GM12801 (cell line): Measurements from ENCODE around the gene ITGB7.

ENCODE experiments used
- CTCF ChIP-seq: IDR thresholded peaks from one replicate; pipeline ENCODE4 v1.5.1; 2011; ENCODE audit warnings: control low read depth; ENCODE audit not compliant: insufficient read length; ENCODE audit errors: extremely low read depth

ITGB7 gene

GRCh38 chr12:53169644-53170043 lies 37.4 kb downstream of the ITGB7 start:
- TF ChIP-seq CTCF, result no peak

- TF ChIP-seq CTCF, result no peak
Observed at GRCh38 chr12:53166837-53167236, 40.2 kb downstream of the ITGB7 start.

- TF ChIP-seq CTCF, result no peak
Observed at GRCh38 chr12:53161119-53161911, 45.7 kb downstream of the ITGB7 start.

- no peak for TF ChIP-seq CTCF
Observed at GRCh38 chr12:53160673-53161072, 46.4 kb downstream of the ITGB7 start.

GRCh38 chr12:53160000-53160399 lies 47.1 kb downstream of the ITGB7 start:
- no peak for TF ChIP-seq CTCF

GRCh38 chr12:53159195-53159839 lies 47.7 kb downstream of the ITGB7 start:
- peak; percentile 97 for TF ChIP-seq CTCF

- TF ChIP-seq CTCF, result no peak
Observed at GRCh38 chr12:53152390-53152789, 54.7 kb downstream of the ITGB7 start.
